AG09319 (cell line): Measurements from ENCODE around the gene MAP2K7.
A peak's percentile ranks its signal among the peaks of the same experiment; 100 is the strongest.

Experiments used
- DNase-seq: peaks from one replicate; pipeline ENCODE4 v3.0.0-alpha.2; 2010; ENCODE audit warnings: low read depth; ENCODE audit errors: extremely low read depth
- CTCF ChIP-seq: IDR thresholded peaks from 2 replicates; pipeline ENCODE4 v1.5.1; 2011; ENCODE audit warnings: low read depth, mild to moderate bottlenecking, inconsistent platforms, low read length, moderate library complexity

The MAP2K7 gene

GRCh38 chr19:7864690-7865074 is 39.0 kb upstream of the MAP2K7 start:
- TF ChIP-seq CTCF: no peak
- DNase-seq: no peak

GRCh38 chr19:7865262-7865911 is 38.3 kb upstream of the MAP2K7 start:
- DNase-seq: no peak
- TF ChIP-seq CTCF: no peak

- no peak for TF ChIP-seq CTCF
- no peak for DNase-seq
Measured at GRCh38 chr19:7866399-7867091, 37.1 kb upstream of the MAP2K7 start.

GRCh38 chr19:7867092-7867844 is 36.4 kb upstream of the MAP2K7 start:
- TF ChIP-seq CTCF: no peak
- no peak for DNase-seq

GRCh38 chr19:7868326-7868670 is 35.4 kb upstream of the MAP2K7 start:
- DNase-seq: no peak
- no peak for TF ChIP-seq CTCF

- DNase-seq: no peak
Measured at GRCh38 chr19:7868671-7869452, 34.8 kb upstream of the MAP2K7 start.

More at GRCh38 chr19:7868671-7869452, 34.8 kb upstream of the MAP2K7 start:
- TF ChIP-seq CTCF: peak; percentile 25
